HG02970 (cell line): Measurements from ENCODE around the gene IFIT3.
"Not testable (repeated sequence)": the region's sequence is repeated elsewhere in the genome, so short reads cannot be mapped to it uniquely, and the experiment has no call there.

Experiments
- ATAC-seq: cut with Tn5 transposase; IDR thresholded peaks from one replicate; pipeline ENCODE4 v1.9.1; 2021; ENCODE audit warnings: mild to moderate bottlenecking, moderate library complexity, moderate number of reproducible peaks; ENCODE audit not compliant: unreplicated experiment, low FRiP score

The IFIT3 gene

GRCh38 chr10:89302625-89303024 is 25.2 kb upstream of the IFIT3 start:
- ATAC-seq, result no peak

- no peak for ATAC-seq
These were observed 24.6 kb upstream of the IFIT3 start for GRCh38 chr10:89303161-89303560.

- no peak for ATAC-seq
These were observed 23.8 kb upstream of the IFIT3 start for GRCh38 chr10:89304026-89304425.

- no peak for ATAC-seq
These were observed 23.4 kb upstream of the IFIT3 start for GRCh38 chr10:89304446-89304845.

- no peak for ATAC-seq
These were observed 22.9 kb upstream of the IFIT3 start for GRCh38 chr10:89304925-89305324.

GRCh38 chr10:89305766-89306433 is 21.9 kb upstream of the IFIT3 start:
- no peak for ATAC-seq

- ATAC-seq, result no peak
These were observed 21.1 kb upstream of the IFIT3 start for GRCh38 chr10:89306434-89307268.

- no peak for ATAC-seq
These were observed 20.6 kb upstream of the IFIT3 start for GRCh38 chr10:89307269-89307577.

GRCh38 chr10:89308266-89308665 is 19.5 kb upstream of the IFIT3 start:
- ATAC-seq, result no peak

GRCh38 chr10:89308736-89309135 is 19.1 kb upstream of the IFIT3 start:
- no peak for ATAC-seq

- ATAC-seq, result no peak
These were observed 18.4 kb upstream of the IFIT3 start for GRCh38 chr10:89309156-89310055.

GRCh38 chr10:89310056-89310893 is 17.5 kb upstream of the IFIT3 start:
- ATAC-seq, result no peak

- no peak for ATAC-seq
These were observed 14.8 kb upstream of the IFIT3 start for GRCh38 chr10:89312973-89313372.

GRCh38 chr10:89314676-89315075 is 13.1 kb upstream of the IFIT3 start:
- ATAC-seq, result no peak

GRCh38 chr10:89318047-89318446 is 9.8 kb upstream of the IFIT3 start:
- ATAC-seq, result not testable (repeated sequence)

GRCh38 chr10:89325081-89325480 is 2.7 kb upstream of the IFIT3 start:
- ATAC-seq, result not testable (repeated sequence)

- not testable (repeated sequence) for ATAC-seq
These were observed 1.9 kb upstream of the IFIT3 start for GRCh38 chr10:89325856-89326255.

GRCh38 chr10:89329151-89329550 is 1.4 kb downstream of the IFIT3 start:
- no peak for ATAC-seq

- ATAC-seq, result not testable (repeated sequence)
These were observed 2.2 kb downstream of the IFIT3 start for GRCh38 chr10:89330014-89330413.

- ATAC-seq, result no peak
These were observed 2.9 kb downstream of the IFIT3 start for GRCh38 chr10:89330537-89331212.
